HepG2 (cell line): ENCODE results near the gene ABCC3. TPM values are rescaled to one million over a fixed set of nuclear protein-coding genes. Genes with fewer than 3 reads are reported as not detected.

Experiments used
- FOXM1 ChIP-seq: sonication (generic); formaldehyde crosslinking; IDR thresholded peaks from 2 replicates; pipeline ENCODE4 v1.5.0; 2020; ENCODE audit warnings: missing genetic modification reagents
- GLMP ChIP-seq: sonication (generic); formaldehyde crosslinking; IDR thresholded peaks from 2 replicates; pipeline ENCODE4 v1.9.0; 2021; ENCODE audit warnings: missing genetic modification reagents, mild to moderate bottlenecking, borderline replicate concordance
- JUN ChIP-seq: sonication (generic); formaldehyde crosslinking; IDR thresholded peaks from 2 replicates; pipeline ENCODE4 v1.4.0; 2020; ENCODE audit warnings: mild to moderate bottlenecking, missing genetic modification reagents
- KMT2B ChIP-seq: IDR thresholded peaks from 2 replicates; pipeline ENCODE4 v1.6.1; 2016; ENCODE audit warnings: missing genetic modification reagents, missing compliant biosample characterization
- MAFG ChIP-seq: sonication (generic); formaldehyde crosslinking; IDR thresholded peaks from 2 replicates; pipeline ENCODE4 v1.5.1; 2020; ENCODE audit warnings: mild to moderate bottlenecking, missing genetic modification reagents
- POLR2AphosphoS5 ChIP-seq: IDR thresholded peaks from 2 replicates; pipeline ENCODE4 v1.6.1; 2012; ENCODE audit warnings: low read depth, low read length
- RFX5 ChIP-seq: IDR thresholded peaks from 2 replicates; pipeline ENCODE4 v1.6.1; 2011; ENCODE audit warnings: low read depth, low read length, improper control_type of control experiment
- SMARCE1 ChIP-seq: fragments of 450-650 bp; IDR thresholded peaks from 2 replicates; pipeline ENCODE4 v1.6.1; 2017; ENCODE audit warnings: borderline replicate concordance
- TCF7L2 ChIP-seq: IDR thresholded peaks from 2 replicates; pipeline ENCODE4 v1.6.1; 2011; ENCODE audit warnings: mild to moderate bottlenecking, low read depth, low read length, moderate library complexity
- TSC22D2 ChIP-seq: sonication (generic); formaldehyde crosslinking; IDR thresholded peaks from 2 replicates; pipeline ENCODE4 v1.5.1; 2020; ENCODE audit warnings: missing genetic modification reagents, mild to moderate bottlenecking, borderline replicate concordance
- ZBTB21 ChIP-seq: sonication (generic); formaldehyde crosslinking; IDR thresholded peaks from 2 replicates; pipeline ENCODE4 v1.4.0; 2020; ENCODE audit warnings: missing genetic modification reagents
- ZBTB40 ChIP-seq, 2 experiments: fragments of 450-650 bp in 1 of 2; sonication (generic) in 1 of 2; formaldehyde crosslinking in 1 of 2; IDR thresholded peaks; 2 replicates each; pipeline versions ENCODE4 v1.6.1 to v1.8.0; 2016 to 2022; ENCODE audit warnings: antibody characterized with exemption in 1 of 2, mild to moderate bottlenecking in 1 of 2, missing genetic modification reagents in 1 of 2
- ZBTB42 ChIP-seq: sonication (generic); formaldehyde crosslinking; IDR thresholded peaks from 2 replicates; pipeline ENCODE4 v1.5.0; 2020; ENCODE audit warnings: mild to moderate bottlenecking, missing genetic modification reagents
- ZNF354B ChIP-seq: sonication (generic); formaldehyde crosslinking; IDR thresholded peaks from 2 replicates; pipeline ENCODE4 v1.8.0; 2022; ENCODE audit warnings: mild to moderate bottlenecking, missing genetic modification reagents
- ZNF607 ChIP-seq: sonication (generic); formaldehyde crosslinking; IDR thresholded peaks from 2 replicates; pipeline ENCODE4 v1.5.1; 2020; ENCODE audit warnings: missing genetic modification reagents, mild to moderate bottlenecking, borderline replicate concordance
- ZNF704 ChIP-seq: sonication (generic); formaldehyde crosslinking; IDR thresholded peaks from 2 replicates; pipeline ENCODE4 v1.8.1; 2023; ENCODE audit warnings: mild to moderate bottlenecking, inconsistent platforms, moderate library complexity, missing genetic modification reagents, borderline replicate concordance
- ZNF724P ChIP-seq: sonication (generic); formaldehyde crosslinking; IDR thresholded peaks from 2 replicates; pipeline ENCODE4 v1.8.0; 2022; ENCODE audit warnings: missing genetic modification reagents, borderline replicate concordance
- ZNF839 ChIP-seq: sonication (generic); formaldehyde crosslinking; IDR thresholded peaks from 2 replicates; pipeline ENCODE4 v1.4.0; 2020; ENCODE audit warnings: missing genetic modification reagents, mild to moderate bottlenecking, borderline replicate concordance
- ZSCAN31 ChIP-seq: sonication (generic); formaldehyde crosslinking; IDR thresholded peaks from 2 replicates; pipeline ENCODE4 v1.5.0; 2020; ENCODE audit warnings: low read depth, mild to moderate bottlenecking, missing genetic modification reagents
- polyA plus RNA-seq, 8 experiments: library from polyadenylated mRNA; depleted of rRNA in 3 of 8; stranded (reverse) in 7 of 8; unstranded in 1 of 8; fragments of >200 nt; fragmentation: Illumina TruSeq in 4 of 8; extraction: Trizol in 4 of 8; gene quantifications; 2 replicates each; pipeline versions ENCODE4 v1.2.1 to v1.2.3, GENCODE V29; 2011 to 2016; ENCODE audit warnings: low read depth in 4 of 8, missing spikeins in 1 of 8, mixed read lengths in 1 of 8; ENCODE audit not compliant: insufficient read depth in 1 of 8
- total RNA-seq, 5 experiments: library from RNA; depleted of rRNA; stranded (reverse); fragments of >200 nt; fragmentation: Illumina TruSeq; extraction: Trizol; gene quantifications; 2 replicates each; pipeline ENCODE4 v1.2.3, GENCODE V29; 2016; ENCODE audit warnings: low read depth in 1 of 5

Gene ABCC3
- total and polyA plus RNA-seq, 2 of the 13 experiments (the other 11 are each of a cell fraction or from before 2014, with no cell fraction given), result 25.2 to 50.7 TPM

- TF ChIP-seq TSC22D2 (CRISPR knock-in tag) (no peak), ZNF704 (no peak), FOXM1 (no peak), ZBTB21 (no peak), RFX5 (no peak), MAFG (CRISPR knock-in tag) (no peak), GLMP (CRISPR knock-in tag) (no peak), SMARCE1 (no peak), KMT2B (CRISPR knock-in tag) (no peak), POLR2AphosphoS5 (no peak), ZSCAN31 (no peak), ZNF724P (CRISPR knock-in tag) (no peak), ZBTB42 (CRISPR knock-in tag) (no peak), JUN (CRISPR knock-in tag) (no peak), ZBTB40 (IDR thresholded peaks at IDR 0.05) (no peak), ZBTB40 (CRISPR knock-in tag; IDR thresholded peaks at IDR 0.05) (no peak), ZNF839 (no peak), ZNF607 (CRISPR knock-in tag) (0 out of 2 replicates have a peak, but pooled peaks have one; percentile 23), ZNF354B (CRISPR knock-in tag) (no peak), TCF7L2 (no peak)
Observed at GRCh38 chr17:50679008-50679544, 44.4 kb downstream of the ABCC3 start (continued).
